Gastrocnemius medialis (tissue), 4 donors: ENCODE measurements around the gene C10orf105. TPM values are rescaled to one million over a fixed set of nuclear protein-coding genes. Genes with fewer than 3 reads are reported as not detected.

Source experiments
- ATAC-seq, 2 donors: fragments of 150-250 bp; one replicate each; pipeline ENCODE4 v1.9.1; 2016
- DNase-seq, 2 donors: peaks; one replicate each; pipeline ENCODE4 v3.0.0-alpha.2; 2019
- H3K27ac ChIP-seq, 4 donors: fragments of 200-600 bp; sonication (generic); 1 replicate in 1 of 4; 2 replicates in 3 of 4; pipeline ENCODE4 v1.5.1; 2016 to 2018; ENCODE audit warnings: mild to moderate bottlenecking in 2 of 4, moderate library complexity in 1 of 4
- H3K27me3 ChIP-seq, 3 donors: fragments of 200-600 bp; sonication (generic) in 2 of 3; 1 replicate in 1 of 3; 2 replicates in 2 of 3; pipeline versions ENCODE4 v1.5.1 to v1.6.0; 2016 to 2019; ENCODE audit warnings: mild to moderate bottlenecking in 1 of 3, moderate library complexity in 1 of 3
- H3K36me3 ChIP-seq, 2 donors: fragments of 200-600 bp; sonication (generic) in 1 of 2; one replicate each; pipeline ENCODE4 v1.5.1; 2017 to 2018
- H3K4me1 ChIP-seq, 2 donors: fragments of 200-600 bp; sonication (generic) in 1 of 2; one replicate each; pipeline ENCODE4 v1.5.1; 2016 to 2017; ENCODE audit warnings: mild to moderate bottlenecking in 2 of 2
- H3K4me3 ChIP-seq, 4 donors: fragments of 200-600 bp; sonication (generic) in 3 of 4; 1 replicate in 1 of 4; 2 replicates in 3 of 4; pipeline ENCODE4 v1.5.1; 2016 to 2019; ENCODE audit warnings: mild to moderate bottlenecking in 2 of 4
- H3K9me3 ChIP-seq, 3 donors: fragments of 200-600 bp; sonication (generic) in 2 of 3; 1 replicate in 1 of 3; 2 replicates in 2 of 3; pipeline ENCODE4 v1.5.1; 2016 to 2019
- POLR2A ChIP-seq, 2 donors: fragments of 450-650 bp; IDR thresholded peaks; one replicate each; pipeline ENCODE4 v1.6.1; 2017; ENCODE audit warnings: antibody characterized with exemption in 2 of 2, mild to moderate bottlenecking in 2 of 2, moderate library complexity in 2 of 2
- in situ Hi-C, 4 donors: fragments of 200-750 bp; cut with MboI; loops; one replicate each; pipeline versions ENCODE4 v1.15.0 to v1.8.0; 2017; ENCODE audit warnings: low sequenced_read_pairs in 4 of 4
- intact Hi-C: fragments of 100-400 bp; cut with DNase I; formaldehyde crosslinking; loops from one replicate; pipeline ENCODE4 v1.15.1; 2023; ENCODE audit warnings: low total_unique reads
- total RNA-seq, 4 donors: library from RNA; depleted of rRNA; stranded (reverse); fragments of >200 nt; gene quantifications; one replicate each; pipeline versions ENCODE4 v1.1.0 to v1.2.3, GENCODE V29; 2016
- TF ChIP-seq, protein P1 (sequence below), 5 experiments: fragments of 450-650 bp in 3 of 5; fragments of 200-600 bp in 2 of 5; sonication (generic) in 2 of 5; IDR thresholded peaks in 4 of 5; conservative IDR thresholded peaks in 1 of 5; 1 replicate in 4 of 5; 2 replicates in 1 of 5; pipeline ENCODE4 v1.5.1; 2016 to 2019; ENCODE audit warnings: antibody characterized with exemption in 5 of 5, mild to moderate bottlenecking in 3 of 5, moderate library complexity in 3 of 5

C10orf105 gene
- total RNA-seq, 4 donors from 2014 or later = not detected

DNA sequence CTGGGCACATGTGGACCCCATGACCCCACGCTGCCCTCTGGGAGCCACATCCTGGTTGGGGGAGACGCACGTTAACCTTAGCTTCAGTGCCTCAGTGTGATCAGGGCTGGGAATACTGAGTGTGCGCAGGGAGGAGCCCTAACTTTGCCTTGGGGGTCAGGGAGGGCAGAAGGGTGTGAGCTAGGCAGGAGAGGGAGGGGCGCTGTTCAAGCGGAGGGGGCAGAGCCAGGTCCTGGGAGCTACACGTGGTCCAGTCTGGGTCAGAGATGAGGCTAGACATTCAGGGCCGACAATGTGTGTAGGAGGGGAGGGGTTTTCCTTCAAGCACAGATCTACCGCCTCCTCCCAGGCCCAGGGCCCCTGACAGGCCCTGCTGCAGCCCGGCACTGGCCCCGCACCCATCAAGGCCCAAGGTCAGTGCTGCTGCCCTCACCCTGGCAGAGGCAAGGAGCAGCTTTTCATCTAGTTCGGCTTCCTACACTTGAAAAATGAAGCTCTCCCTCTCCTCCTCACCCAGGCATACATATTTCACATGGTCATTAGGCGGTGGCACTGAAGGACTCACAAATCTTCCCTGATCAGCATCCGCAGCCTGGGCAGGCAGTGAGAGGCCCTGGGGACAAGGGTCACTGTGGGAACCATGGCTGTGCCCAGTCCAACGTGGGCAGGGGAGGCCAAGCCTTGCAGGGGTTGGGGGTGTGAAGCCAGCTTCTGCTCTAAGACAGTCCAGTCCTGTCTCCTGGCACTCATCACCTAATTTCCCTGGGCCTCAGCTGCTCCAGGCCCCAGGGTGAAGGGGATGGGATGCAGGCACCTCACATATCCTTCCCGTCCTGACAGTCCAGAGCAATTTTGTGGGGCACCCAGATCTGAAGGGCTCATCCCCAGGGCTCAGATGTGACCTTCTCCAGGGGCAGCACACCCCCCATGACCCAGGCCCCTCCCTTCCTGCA is 47.3 kb downstream of the C10orf105 start:
- no peaks in the 10 kb centered on the region for H3K36me3 ChIP-seq
- ATAC-seq (no peak), DNase-seq (no peak)
- H3K27me3 ChIP-seq = no peaks in the 10 kb centered on the region
- no peaks in the 10 kb centered on the region for H3K4me1 ChIP-seq
- intact Hi-C loops (no loop called here), in situ Hi-C loops (no loop called here)
- no peaks in the 10 kb centered on the region for H3K9me3 ChIP-seq
- no peak overlapping the region for H3K27ac ChIP-seq
- TF ChIP-seq, protein P1, sequence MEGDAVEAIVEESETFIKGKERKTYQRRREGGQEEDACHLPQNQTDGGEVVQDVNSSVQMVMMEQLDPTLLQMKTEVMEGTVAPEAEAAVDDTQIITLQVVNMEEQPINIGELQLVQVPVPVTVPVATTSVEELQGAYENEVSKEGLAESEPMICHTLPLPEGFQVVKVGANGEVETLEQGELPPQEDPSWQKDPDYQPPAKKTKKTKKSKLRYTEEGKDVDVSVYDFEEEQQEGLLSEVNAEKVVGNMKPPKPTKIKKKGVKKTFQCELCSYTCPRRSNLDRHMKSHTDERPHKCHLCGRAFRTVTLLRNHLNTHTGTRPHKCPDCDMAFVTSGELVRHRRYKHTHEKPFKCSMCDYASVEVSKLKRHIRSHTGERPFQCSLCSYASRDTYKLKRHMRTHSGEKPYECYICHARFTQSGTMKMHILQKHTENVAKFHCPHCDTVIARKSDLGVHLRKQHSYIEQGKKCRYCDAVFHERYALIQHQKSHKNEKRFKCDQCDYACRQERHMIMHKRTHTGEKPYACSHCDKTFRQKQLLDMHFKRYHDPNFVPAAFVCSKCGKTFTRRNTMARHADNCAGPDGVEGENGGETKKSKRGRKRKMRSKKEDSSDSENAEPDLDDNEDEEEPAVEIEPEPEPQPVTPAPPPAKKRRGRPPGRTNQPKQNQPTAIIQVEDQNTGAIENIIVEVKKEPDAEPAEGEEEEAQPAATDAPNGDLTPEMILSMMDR (IDR thresholded peaks at IDR 0.05 in 4 of 5, conservative IDR thresholded peaks at IDR 0.05 in 1 of 5) = no peak
- TF ChIP-seq POLR2A (IDR thresholded peaks at IDR 0.05) = no peak
- no peak overlapping the region for H3K4me3 ChIP-seq

DNA sequence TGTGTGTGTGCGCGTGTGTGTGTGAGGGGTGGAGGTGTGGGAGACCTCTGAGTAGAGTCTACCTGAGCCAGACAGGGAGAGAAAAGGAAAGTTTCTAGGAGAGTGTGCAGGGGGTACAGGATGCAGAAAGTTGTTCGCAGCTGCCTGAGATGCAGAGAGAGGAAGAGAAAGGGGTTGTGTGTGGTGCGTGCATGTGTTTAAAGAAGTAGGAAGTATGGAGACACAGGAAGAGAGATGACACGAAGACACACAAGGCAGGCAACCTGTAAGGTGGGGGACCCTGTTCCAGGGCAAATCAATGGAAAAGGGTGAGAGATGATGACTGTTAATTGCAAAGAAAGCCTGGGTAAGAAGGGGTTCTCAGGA is 52.2 kb downstream of the C10orf105 start:
- Histone ChIP-seq H3K4me1 (no peaks in the 10 kb centered on the region), H3K9me3 (no peaks in the 10 kb centered on the region), H3K4me3 (no peak overlapping the region), H3K27ac (no peak overlapping the region), H3K27me3 (no peaks in the 10 kb centered on the region), H3K36me3 (no peaks in the 10 kb centered on the region)
- TF ChIP-seq, protein P1 (IDR thresholded peaks at IDR 0.05 in 4 of 5, conservative IDR thresholded peaks at IDR 0.05 in 1 of 5) = no peak
- no peak for TF ChIP-seq POLR2A (IDR thresholded peaks at IDR 0.05)
- in situ Hi-C loops (no loop called here), intact Hi-C loops (no loop called here)
- DNase-seq (no peak), ATAC-seq (no peak)

DNA sequence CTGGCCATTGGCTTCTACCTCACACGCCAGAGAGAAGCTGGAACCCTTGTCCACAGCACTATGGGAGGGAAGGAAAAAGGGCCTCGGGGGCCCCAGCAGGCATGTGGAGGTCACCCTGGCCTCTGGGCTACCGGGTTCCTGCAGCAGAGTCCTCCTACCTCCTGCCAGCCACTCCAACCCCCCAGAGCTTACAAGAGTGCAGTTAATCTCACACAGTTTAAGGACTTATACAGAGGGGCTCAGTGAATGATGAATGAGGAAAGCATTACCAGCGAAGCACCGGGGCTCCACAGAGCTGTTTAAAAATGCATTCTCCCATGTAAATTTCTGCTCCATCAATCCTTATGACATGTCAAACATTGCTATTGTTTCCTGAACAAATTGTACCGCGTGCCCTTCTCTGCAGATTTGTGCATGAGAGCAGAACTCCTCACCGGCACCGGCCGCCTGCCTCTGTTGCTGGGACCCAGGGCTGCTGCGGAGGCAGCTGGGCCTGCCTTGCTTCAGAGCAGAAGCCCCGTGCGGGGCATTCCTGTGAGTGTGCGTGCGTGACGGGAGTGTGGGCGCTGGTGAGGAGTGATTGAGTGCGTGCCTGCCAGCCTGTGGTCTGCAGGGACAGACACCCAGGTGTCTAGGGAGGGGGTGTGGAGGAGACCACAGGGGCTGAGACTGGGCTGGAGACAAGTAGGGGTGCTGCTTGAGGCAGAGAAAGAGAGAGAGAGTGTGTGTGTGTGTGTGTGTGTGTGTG is 52.8 kb downstream of the C10orf105 start:
- intact Hi-C loops = no loop called here

DNA sequence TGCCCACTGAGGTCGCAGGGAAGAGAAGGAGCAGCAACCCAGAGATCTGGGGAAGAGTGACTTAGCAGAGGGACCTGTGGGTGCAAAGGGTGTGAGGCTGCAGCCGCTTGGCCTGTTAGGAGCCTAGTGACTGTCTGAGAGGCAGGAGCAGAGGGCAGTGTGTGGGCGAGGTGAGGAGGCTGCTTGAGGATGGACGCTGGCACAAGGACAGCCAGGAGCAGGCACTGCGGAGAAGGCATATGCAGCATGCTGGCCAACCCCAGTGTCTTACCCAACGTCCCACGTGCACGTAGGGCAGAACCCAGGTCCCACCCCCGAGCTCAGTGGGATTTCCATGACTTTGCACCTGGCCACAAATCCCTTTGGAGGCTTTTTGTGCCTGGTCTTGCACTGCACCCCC is 54.1 kb downstream of the C10orf105 start:
- Histone ChIP-seq H3K9me3 (no peaks in the 10 kb centered on the region), H3K36me3 (no peaks in the 10 kb centered on the region), H3K4me3 (no peak overlapping the region), H3K27ac (no peak overlapping the region), H3K4me1 (no peaks in the 10 kb centered on the region), H3K27me3 (no peaks in the 10 kb centered on the region)
- no peak for TF ChIP-seq POLR2A (IDR thresholded peaks at IDR 0.05)
- TF ChIP-seq, protein P1 (IDR thresholded peaks at IDR 0.05 in 4 of 5, conservative IDR thresholded peaks at IDR 0.05 in 1 of 5) = no peak
- in situ Hi-C loops = no loop called here
- ATAC-seq = no peak
- intact Hi-C loops = no loop called here
- no peak for DNase-seq

More for the DNA sequence above, 52.8 kb downstream of the C10orf105 start:
- no peaks in the 10 kb centered on the region for H3K9me3 ChIP-seq
- ATAC-seq = no peak
- DNase-seq = no peak
- H3K27me3 ChIP-seq = no peaks in the 10 kb centered on the region
- H3K4me1 ChIP-seq = no peaks in the 10 kb centered on the region
- H3K4me3 ChIP-seq = no peak overlapping the region
- no peak for TF ChIP-seq POLR2A (IDR thresholded peaks at IDR 0.05)
- TF ChIP-seq, protein P1 (IDR thresholded peaks at IDR 0.05 in 4 of 5, conservative IDR thresholded peaks at IDR 0.05 in 1 of 5) = no peak
- no peak overlapping the region for H3K27ac ChIP-seq
- in situ Hi-C loops = no loop called here
- no peaks in the 10 kb centered on the region for H3K36me3 ChIP-seq
